ENCODE measurements around the gene PADI2.

Gene PADI2

GRCh38 chr1:17091252-17091651 lies 28.0 kb downstream of the PADI2 start:
- no peaks in the 10 kb centered on the region for H3K36me3 ChIP-seq (ENCODE audit: insufficient read depth)
- no peak for TF ChIP-seq CTCF (conservative IDR thresholded peaks at IDR 0.05; ENCODE audit: low read depth, low read length)
- H3K27ac ChIP-seq: no peak overlapping the region
- H3K79me2 ChIP-seq (ENCODE audit: insufficient read depth, low read depth): no peaks in the 10 kb centered on the region
- no peaks in the 10 kb centered on the region for H4K20me1 ChIP-seq (ENCODE audit: insufficient read depth)
- peaks cover 85% of the 10 kb centered on the region for H3K27me3 ChIP-seq (ENCODE audit: insufficient read depth, low read depth)
- H2AFZ ChIP-seq (ENCODE audit: low read depth): no peak overlapping the region
- H3K4me3 ChIP-seq (IDR thresholded peaks at IDR 0.05; ENCODE audit: insufficient read depth, low read depth, low read length): no peak overlapping the region
- H3K4me1 ChIP-seq (ENCODE audit: low read depth, poor library complexity, severe bottlenecking): no peaks in the 10 kb centered on the region
- H3K9ac ChIP-seq: no peak overlapping the region
- no peak overlapping the region for H3K4me2 ChIP-seq

- Histone ChIP-seq H2AFZ (ENCODE audit: low read depth) (no peak overlapping the region), H3K79me2 (ENCODE audit: insufficient read depth, low read depth) (no peaks in the 10 kb centered on the region), H3K36me3 (ENCODE audit: insufficient read depth) (no peaks in the 10 kb centered on the region), H3K9ac (no peak overlapping the region), H4K20me1 (ENCODE audit: insufficient read depth) (no peaks in the 10 kb centered on the region), H3K27ac (no peak overlapping the region), H3K4me2 (no peak overlapping the region), H3K4me3 (IDR thresholded peaks at IDR 0.05; ENCODE audit: insufficient read depth, low read depth, low read length) (no peak overlapping the region), H3K4me1 (ENCODE audit: low read depth, poor library complexity, severe bottlenecking) (no peaks in the 10 kb centered on the region), H3K27me3 (ENCODE audit: insufficient read depth, low read depth) (peaks cover 84% of the 10 kb centered on the region)
- TF ChIP-seq CTCF (conservative IDR thresholded peaks at IDR 0.05; ENCODE audit: low read depth, low read length): no peak
These were observed 29.7 kb downstream of the PADI2 start for GRCh38 chr1:17089506-17089905.

- Histone ChIP-seq H3K4me1 (ENCODE audit: low read depth, poor library complexity, severe bottlenecking) (no peaks in the 10 kb centered on the region), H3K9ac (no peak overlapping the region), H3K4me2 (no peak overlapping the region)
These were observed 32.5 kb downstream of the PADI2 start for GRCh38 chr1:17086751-17087150.

GRCh38 chr1:17084787-17085186 lies 34.5 kb downstream of the PADI2 start:
- H3K79me2 ChIP-seq (ENCODE audit: insufficient read depth, low read depth): no peaks in the 10 kb centered on the region
- H3K4me2 ChIP-seq: no peak overlapping the region
- H3K9ac ChIP-seq: no peak overlapping the region
- TF ChIP-seq CTCF (conservative IDR thresholded peaks at IDR 0.05; ENCODE audit: low read depth, low read length): no peak
- H3K36me3 ChIP-seq (ENCODE audit: insufficient read depth): no peaks in the 10 kb centered on the region
- H2AFZ ChIP-seq (ENCODE audit: low read depth): no peak overlapping the region
- H3K27me3 ChIP-seq (ENCODE audit: insufficient read depth, low read depth): peaks cover 64% of the 10 kb centered on the region
- H4K20me1 ChIP-seq (ENCODE audit: insufficient read depth): no peaks in the 10 kb centered on the region
- no peaks in the 10 kb centered on the region for H3K4me1 ChIP-seq (ENCODE audit: low read depth, poor library complexity, severe bottlenecking)
- H3K4me3 ChIP-seq (IDR thresholded peaks at IDR 0.05; ENCODE audit: insufficient read depth, low read depth, low read length): no peak overlapping the region
- no peak overlapping the region for H3K27ac ChIP-seq

More at GRCh38 chr1:17086751-17087150, 32.5 kb downstream of the PADI2 start:
- Histone ChIP-seq H2AFZ (ENCODE audit: low read depth) (no peak overlapping the region), H3K27me3 (ENCODE audit: insufficient read depth, low read depth) (peaks cover 78% of the 10 kb centered on the region), H4K20me1 (ENCODE audit: insufficient read depth) (no peaks in the 10 kb centered on the region), H3K79me2 (ENCODE audit: insufficient read depth, low read depth) (no peaks in the 10 kb centered on the region), H3K36me3 (ENCODE audit: insufficient read depth) (no peaks in the 10 kb centered on the region), H3K4me3 (IDR thresholded peaks at IDR 0.05; ENCODE audit: insufficient read depth, low read depth, low read length) (no peak overlapping the region), H3K27ac (no peak overlapping the region)
- no peak for TF ChIP-seq CTCF (conservative IDR thresholded peaks at IDR 0.05; ENCODE audit: low read depth, low read length)

Measured in KMS-11 (cell line).